ENCODE measurements around the gene PPP6R2. TPM values are rescaled to one million over a fixed set of nuclear protein-coding genes. Genes with fewer than 3 reads are reported as not detected.

The PPP6R2 gene
- total and polyA plus RNA-seq, 9 of the 15 experiments (the other 6 are each of a cell fraction or from before 2014, with no cell fraction given): 0.32 to 39.8 (median 21.4) TPM

- no peaks in the 10 kb centered on the region; the same call in 1 of the 2 replicates for H4K20me1 ChIP-seq (replicated peaks; ENCODE audit: control insufficient read depth, insufficient read depth, low read length)
- ChIA-PET CTCF (ENCODE audit: low intra/inter-chr PET ratio) (no interaction called here), POLR2A (no interaction called here)
- H3K9me1 ChIP-seq (ENCODE audit: control insufficient read depth, insufficient read depth, low read length): no peaks in the 10 kb centered on the region
- no peak overlapping the region for H3K4me2 ChIP-seq (ENCODE audit: insufficient read depth, low read length)
- WGBS (ENCODE audit: insufficient coverage, low coverage, missing lambda C conversion rate): 83% methylated on average over 2 of the region's 5 CpGs
- no peak for FAIRE-seq
- in situ Hi-C loops (cut with MboI) (no loop called here), intact Hi-C loops (cut with micrococcal nuclease) (no loop called here)
- no peak overlapping the region for H3K27ac ChIP-seq (ENCODE audit: extremely low read depth, low read depth, low read length)
- no peak for DNase-seq (ENCODE audit: extremely low read depth in 1 of 4, low spot score in 3 of 4)
- no peaks in the 10 kb centered on the region for H3K79me2 ChIP-seq (ENCODE audit: control insufficient read depth, insufficient read depth, low read length)
- ATAC-seq: no peak
- no peak overlapping the region for H3K9ac ChIP-seq (ENCODE audit: insufficient read depth in 1 of 2, low read depth in 2 of 2, low read length in 2 of 2)
- H3K9me3 ChIP-seq (replicated peaks; ENCODE audit: control insufficient read depth, insufficient read depth, low read depth, low read length): no peaks in the 10 kb centered on the region
- BruUV-seq (replicated peaks): no TSS peak
- H3K4me3 ChIP-seq: no peak overlapping the region
- no peak overlapping the region for H2AFZ ChIP-seq (ENCODE audit: low read depth, low read length)
- H3K27me3 ChIP-seq (ENCODE audit: control insufficient read depth in 2 of 2, insufficient read depth in 2 of 2, low read length in 2 of 2): no peaks in the 10 kb centered on the region
- H3K36me3 ChIP-seq (ENCODE audit: control insufficient read depth, insufficient read depth, low read length): peaks cover 88% of the 10 kb centered on the region; the same call in 2 of the 3 replicates
- H3K4me1 ChIP-seq (replicated peaks in 1 of 2; ENCODE audit: control insufficient read depth in 2 of 2, insufficient read depth in 2 of 2, low read length in 2 of 2): peaks cover 0 to 6% of the 10 kb centered on the region in 2 experiments; a peak in 2 of 5 replicates
- TF ChIP-seq HINFP (tag; conservative IDR thresholded peaks at IDR 0.05; ENCODE audit: low read depth): no peak
- TF ChIP-seq, protein P1, sequence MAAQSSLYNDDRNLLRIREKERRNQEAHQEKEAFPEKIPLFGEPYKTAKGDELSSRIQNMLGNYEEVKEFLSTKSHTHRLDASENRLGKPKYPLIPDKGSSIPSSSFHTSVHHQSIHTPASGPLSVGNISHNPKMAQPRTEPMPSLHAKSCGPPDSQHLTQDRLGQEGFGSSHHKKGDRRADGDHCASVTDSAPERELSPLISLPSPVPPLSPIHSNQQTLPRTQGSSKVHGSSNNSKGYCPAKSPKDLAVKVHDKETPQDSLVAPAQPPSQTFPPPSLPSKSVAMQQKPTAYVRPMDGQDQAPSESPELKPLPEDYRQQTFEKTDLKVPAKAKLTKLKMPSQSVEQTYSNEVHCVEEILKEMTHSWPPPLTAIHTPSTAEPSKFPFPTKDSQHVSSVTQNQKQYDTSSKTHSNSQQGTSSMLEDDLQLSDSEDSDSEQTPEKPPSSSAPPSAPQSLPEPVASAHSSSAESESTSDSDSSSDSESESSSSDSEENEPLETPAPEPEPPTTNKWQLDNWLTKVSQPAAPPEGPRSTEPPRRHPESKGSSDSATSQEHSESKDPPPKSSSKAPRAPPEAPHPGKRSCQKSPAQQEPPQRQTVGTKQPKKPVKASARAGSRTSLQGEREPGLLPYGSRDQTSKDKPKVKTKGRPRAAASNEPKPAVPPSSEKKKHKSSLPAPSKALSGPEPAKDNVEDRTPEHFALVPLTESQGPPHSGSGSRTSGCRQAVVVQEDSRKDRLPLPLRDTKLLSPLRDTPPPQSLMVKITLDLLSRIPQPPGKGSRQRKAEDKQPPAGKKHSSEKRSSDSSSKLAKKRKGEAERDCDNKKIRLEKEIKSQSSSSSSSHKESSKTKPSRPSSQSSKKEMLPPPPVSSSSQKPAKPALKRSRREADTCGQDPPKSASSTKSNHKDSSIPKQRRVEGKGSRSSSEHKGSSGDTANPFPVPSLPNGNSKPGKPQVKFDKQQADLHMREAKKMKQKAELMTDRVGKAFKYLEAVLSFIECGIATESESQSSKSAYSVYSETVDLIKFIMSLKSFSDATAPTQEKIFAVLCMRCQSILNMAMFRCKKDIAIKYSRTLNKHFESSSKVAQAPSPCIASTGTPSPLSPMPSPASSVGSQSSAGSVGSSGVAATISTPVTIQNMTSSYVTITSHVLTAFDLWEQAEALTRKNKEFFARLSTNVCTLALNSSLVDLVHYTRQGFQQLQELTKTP (IDR thresholded peaks at IDR 0.05; ENCODE audit: low read depth in 1 of 2, partially characterized antibody in 2 of 2): no peak
- TF ChIP-seq SPI1 (IDR thresholded peaks at IDR 0.05; ENCODE audit: borderline replicate concordance, low read depth, low read length): no peak
- TF ChIP-seq ZMIZ1 (IDR thresholded peaks at IDR 0.05; ENCODE audit: low read depth in 2 of 2, low read length in 2 of 2): no peak
- no peak for TF ChIP-seq ARID2 (IDR thresholded peaks at IDR 0.05)
- no peak for TF ChIP-seq ZNF780A (CRISPR knock-in tag; IDR thresholded peaks at IDR 0.05)
- TF ChIP-seq MED1 (CRISPR knock-in tag; IDR thresholded peaks at IDR 0.05; ENCODE audit: borderline replicate concordance): no peak
- no peak for TF ChIP-seq CSDE1 (IDR thresholded peaks at IDR 0.05)
- no peak for TF ChIP-seq SIN3A (IDR thresholded peaks at IDR 0.05; ENCODE audit: borderline replicate concordance in 2 of 2, control insufficient read depth in 1 of 2, low read depth in 2 of 2, low read length in 2 of 2)
- no peak for TF ChIP-seq NFIX (CRISPR knock-in tag; IDR thresholded peaks at IDR 0.05; ENCODE audit: low read depth)
- TF ChIP-seq HDAC6 (IDR thresholded peaks at IDR 0.05; ENCODE audit: low read depth, low read length): no peak
- TF ChIP-seq, protein P2, sequence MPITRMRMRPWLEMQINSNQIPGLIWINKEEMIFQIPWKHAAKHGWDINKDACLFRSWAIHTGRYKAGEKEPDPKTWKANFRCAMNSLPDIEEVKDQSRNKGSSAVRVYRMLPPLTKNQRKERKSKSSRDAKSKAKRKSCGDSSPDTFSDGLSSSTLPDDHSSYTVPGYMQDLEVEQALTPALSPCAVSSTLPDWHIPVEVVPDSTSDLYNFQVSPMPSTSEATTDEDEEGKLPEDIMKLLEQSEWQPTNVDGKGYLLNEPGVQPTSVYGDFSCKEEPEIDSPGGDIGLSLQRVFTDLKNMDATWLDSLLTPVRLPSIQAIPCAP (CRISPR knock-in tag; IDR thresholded peaks at IDR 0.05; ENCODE audit: borderline replicate concordance): no peak
These were observed 75.5 kb downstream of the PPP6R2 start for GRCh38 chr22:50418624-50419023.
